Hepatocyte (in vitro differentiated cells): ENCODE measurements around the gene TMEM252.

Experiments used
- CTCF ChIP-seq: fragments of 200-600 bp; sonication (generic); IDR thresholded peaks from 2 replicates; pipeline ENCODE4 v1.5.1; 2016; ENCODE audit warnings: antibody characterized with exemption, mild to moderate bottlenecking; ENCODE audit not compliant: poor library complexity
- EZH2 ChIP-seq: fragments of 200-600 bp; sonication (generic); IDR thresholded peaks from 2 replicates; pipeline ENCODE4 v1.6.1; 2016; ENCODE audit warnings: antibody characterized with exemption, mild to moderate bottlenecking, borderline replicate concordance
- EZH2phosphoT487 ChIP-seq: fragments of 200-600 bp; sonication (generic); IDR thresholded peaks from one replicate; pipeline ENCODE4 v1.6.1; 2018; ENCODE audit warnings: antibody characterized with exemption, mild to moderate bottlenecking, low read depth, moderate library complexity; ENCODE audit not compliant: unreplicated experiment, severe bottlenecking

DNA sequence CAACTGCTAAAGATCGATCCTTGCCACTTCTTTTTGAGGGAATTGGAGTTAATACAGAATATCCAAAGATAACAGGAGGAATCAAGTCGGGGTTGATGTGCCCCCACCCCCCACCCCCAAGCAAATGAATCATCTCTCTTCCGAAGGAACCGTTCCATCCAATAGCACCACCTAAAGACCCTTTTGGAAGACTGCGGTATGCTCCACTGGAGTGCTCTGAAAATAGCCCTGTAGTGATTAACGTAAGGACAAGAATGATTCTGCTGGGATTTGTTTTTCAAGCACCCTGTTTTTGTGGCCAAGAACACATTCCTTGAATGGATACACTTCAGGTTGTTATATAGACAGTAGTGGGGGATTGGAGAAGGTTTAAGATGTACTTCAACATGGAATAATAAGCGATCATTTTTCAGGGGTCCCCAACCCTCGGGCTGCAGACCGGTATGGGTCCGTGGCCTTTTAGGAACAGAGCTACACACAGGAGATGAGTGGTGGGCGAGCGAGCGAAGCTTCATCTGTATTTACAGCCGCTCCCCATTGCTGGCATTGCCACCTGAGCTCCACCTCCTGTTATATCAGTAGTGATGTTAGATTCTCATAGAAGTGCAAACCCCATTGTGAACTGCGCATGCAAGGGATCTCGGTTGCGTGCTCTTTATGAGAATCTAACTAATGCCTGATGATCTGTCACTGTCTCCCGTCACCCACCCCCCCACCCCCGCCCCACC, 44.5 kb upstream of the TMEM252 start:
- TF ChIP-seq CTCF: no peak
- no peak for TF ChIP-seq EZH2
- TF ChIP-seq EZH2phosphoT487: no peak
